HepG2 (cell line): Measurements from ENCODE around the gene CABP4. TPM values are rescaled to one million over a fixed set of nuclear protein-coding genes. Genes with fewer than 3 reads are reported as not detected.
A peak's percentile ranks its signal among the peaks of the same experiment; 100 is the strongest.

ENCODE experiments used
- ATF7 ChIP-seq, 2 experiments: fragments of 450-650 bp in 1 of 2; sonication (generic) in 1 of 2; formaldehyde crosslinking in 1 of 2; IDR thresholded peaks; 2 replicates each; pipeline versions ENCODE4 v1.4.0 to v1.6.1; 2016 to 2020; ENCODE audit warnings: antibody characterized with exemption in 1 of 2, mild to moderate bottlenecking in 1 of 2, missing genetic modification reagents in 1 of 2
- CAMTA2 ChIP-seq: sonication (generic); formaldehyde crosslinking; IDR thresholded peaks from 2 replicates; pipeline ENCODE4 v1.4.0; 2020; ENCODE audit warnings: mild to moderate bottlenecking, missing genetic modification reagents, borderline replicate concordance
- ESRRA ChIP-seq: sonication (generic); formaldehyde crosslinking; IDR thresholded peaks from 2 replicates; pipeline ENCODE4 v1.5.1; 2020; ENCODE audit warnings: mild to moderate bottlenecking, low read depth, missing genetic modification reagents
- HMGA1 ChIP-seq: sonication (generic); formaldehyde crosslinking; conservative IDR thresholded peaks from 2 replicates; pipeline ENCODE4 v1.4.0; 2020; ENCODE audit warnings: missing genetic modification reagents
- KDM6A ChIP-seq: IDR thresholded peaks from 2 replicates; pipeline ENCODE4 v1.6.1; 2016; ENCODE audit warnings: low read depth
- MIER3 ChIP-seq: IDR thresholded peaks from 2 replicates; pipeline ENCODE4 v1.6.1; 2016; ENCODE audit warnings: missing compliant biosample characterization, borderline replicate concordance
- MTA1 ChIP-seq: sonication (generic); formaldehyde crosslinking; IDR thresholded peaks from 2 replicates; pipeline ENCODE4 v1.4.0; 2020; ENCODE audit warnings: missing genetic modification reagents, mild to moderate bottlenecking, borderline replicate concordance
- NONO ChIP-seq, 2 experiments: fragments of 450-650 bp in 1 of 2; sonication (generic) in 1 of 2; formaldehyde crosslinking in 1 of 2; IDR thresholded peaks in 1 of 2; conservative IDR thresholded peaks in 1 of 2; 2 replicates each; pipeline versions ENCODE4 v1.6.1 to v1.8.0; 2017 to 2022; ENCODE audit warnings: mild to moderate bottlenecking in 1 of 2, missing genetic modification reagents in 1 of 2, moderate library complexity in 1 of 2
- RARG ChIP-seq: sonication (generic); formaldehyde crosslinking; IDR thresholded peaks from 2 replicates; pipeline ENCODE4 v1.4.0; 2020; ENCODE audit warnings: low read depth, mild to moderate bottlenecking, missing genetic modification reagents
- SP140L ChIP-seq: sonication (generic); formaldehyde crosslinking; IDR thresholded peaks from 2 replicates; pipeline ENCODE4 v1.4.0; 2020; ENCODE audit warnings: missing genetic modification reagents, borderline replicate concordance
- TEAD2 ChIP-seq: sonication (generic); formaldehyde crosslinking; IDR thresholded peaks from 2 replicates; pipeline ENCODE4 v1.9.0; 2021; ENCODE audit warnings: missing genetic modification reagents
- ZBED4 ChIP-seq: sonication (generic); formaldehyde crosslinking; IDR thresholded peaks from 2 replicates; pipeline ENCODE4 v1.4.0; 2020; ENCODE audit warnings: missing genetic modification reagents, borderline replicate concordance
- ZNF101 ChIP-seq: sonication (generic); formaldehyde crosslinking; IDR thresholded peaks from 2 replicates; pipeline ENCODE4 v1.4.0; 2020; ENCODE audit warnings: mild to moderate bottlenecking, low read depth, missing genetic modification reagents, borderline replicate concordance
- ZNF280B ChIP-seq: sonication (generic); formaldehyde crosslinking; IDR thresholded peaks from 2 replicates; pipeline ENCODE4 v1.5.0; 2020; ENCODE audit warnings: missing genetic modification reagents, mild to moderate bottlenecking, borderline replicate concordance
- polyA plus RNA-seq, 8 experiments: library from polyadenylated mRNA; depleted of rRNA in 3 of 8; stranded (reverse) in 7 of 8; unstranded in 1 of 8; fragments of >200 nt; fragmentation: Illumina TruSeq in 4 of 8; extraction: Trizol in 4 of 8; gene quantifications; 2 replicates each; pipeline versions ENCODE4 v1.2.1 to v1.2.3, GENCODE V29; 2011 to 2016; ENCODE audit warnings: low read depth in 4 of 8, missing spikeins in 1 of 8, mixed read lengths in 1 of 8; ENCODE audit not compliant: insufficient read depth in 1 of 8
- total RNA-seq, 5 experiments: library from RNA; depleted of rRNA; stranded (reverse); fragments of >200 nt; fragmentation: Illumina TruSeq; extraction: Trizol; gene quantifications; 2 replicates each; pipeline ENCODE4 v1.2.3, GENCODE V29; 2016; ENCODE audit warnings: low read depth in 1 of 5
- TF ChIP-seq, protein P1 (sequence below): IDR thresholded peaks from 2 replicates; pipeline ENCODE4 v1.6.1; 2012; ENCODE audit warnings: low read length, improper control_type of control experiment
- TF ChIP-seq, protein P2 (sequence below): sonication (generic); formaldehyde crosslinking; IDR thresholded peaks from 2 replicates; pipeline ENCODE4 v1.8.1; 2022; ENCODE audit warnings: mild to moderate bottlenecking, missing genetic modification reagents

CABP4 gene
- total and polyA plus RNA-seq, 2 of the 13 experiments (the other 11 are each of a cell fraction or from before 2014, with no cell fraction given) = not detected

DNA sequence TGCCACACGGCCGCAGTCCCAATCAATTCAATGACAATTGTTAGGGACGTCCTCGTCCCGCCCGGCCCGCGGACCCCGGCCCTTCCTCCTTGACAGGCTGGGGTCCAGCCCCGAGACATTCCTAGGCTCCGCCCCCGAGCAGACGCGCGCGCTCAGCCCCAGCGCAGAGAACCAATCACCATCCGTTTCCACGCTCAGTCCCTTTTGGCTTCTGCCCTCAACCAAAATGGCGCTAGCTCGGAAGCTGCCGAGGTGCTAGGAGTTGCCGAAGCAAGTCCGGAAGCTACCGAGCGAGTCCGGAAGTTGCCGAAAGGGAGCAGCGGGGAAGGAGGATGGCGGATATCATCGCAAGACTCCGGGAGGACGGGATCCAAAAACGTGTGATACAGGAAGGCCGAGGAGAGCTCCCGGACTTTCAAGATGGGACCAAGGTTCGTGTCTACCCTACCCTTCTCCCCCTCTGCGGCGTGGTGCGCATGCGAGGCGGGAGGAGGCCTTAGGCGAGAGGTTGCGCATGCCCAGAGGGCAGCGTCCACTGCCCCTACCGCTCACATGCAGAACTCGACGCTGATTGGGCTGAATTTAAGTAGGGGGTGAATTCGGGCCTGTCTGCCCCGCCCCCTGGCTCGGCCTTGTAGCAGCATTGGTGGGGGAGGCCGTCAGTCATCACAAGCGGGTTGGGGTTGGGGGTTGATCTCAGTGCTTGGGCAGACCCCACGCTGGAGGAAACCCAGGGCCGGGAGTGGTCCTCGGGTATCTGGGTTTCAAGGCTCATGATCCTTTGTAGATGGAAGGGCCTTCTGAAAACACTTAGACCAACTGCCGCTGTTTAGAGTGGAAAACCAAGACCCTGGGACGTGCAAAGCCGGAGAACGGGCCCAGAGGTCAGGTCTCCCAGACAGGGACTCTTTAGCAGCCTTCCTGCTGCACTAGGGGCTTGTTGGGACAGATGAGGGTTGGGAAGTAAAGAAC lies 28.0 kb downstream of the CABP4 start, which contains the start of gene AIP (continued):
- TF ChIP-seq ATF7 (IDR thresholded peaks at IDR 0.05) = no peak
- peak; percentile 82; the same call in 1 of the 2 replicates for TF ChIP-seq ATF7 (CRISPR knock-in tag; IDR thresholded peaks at IDR 0.05)
- TF ChIP-seq, protein P1, sequence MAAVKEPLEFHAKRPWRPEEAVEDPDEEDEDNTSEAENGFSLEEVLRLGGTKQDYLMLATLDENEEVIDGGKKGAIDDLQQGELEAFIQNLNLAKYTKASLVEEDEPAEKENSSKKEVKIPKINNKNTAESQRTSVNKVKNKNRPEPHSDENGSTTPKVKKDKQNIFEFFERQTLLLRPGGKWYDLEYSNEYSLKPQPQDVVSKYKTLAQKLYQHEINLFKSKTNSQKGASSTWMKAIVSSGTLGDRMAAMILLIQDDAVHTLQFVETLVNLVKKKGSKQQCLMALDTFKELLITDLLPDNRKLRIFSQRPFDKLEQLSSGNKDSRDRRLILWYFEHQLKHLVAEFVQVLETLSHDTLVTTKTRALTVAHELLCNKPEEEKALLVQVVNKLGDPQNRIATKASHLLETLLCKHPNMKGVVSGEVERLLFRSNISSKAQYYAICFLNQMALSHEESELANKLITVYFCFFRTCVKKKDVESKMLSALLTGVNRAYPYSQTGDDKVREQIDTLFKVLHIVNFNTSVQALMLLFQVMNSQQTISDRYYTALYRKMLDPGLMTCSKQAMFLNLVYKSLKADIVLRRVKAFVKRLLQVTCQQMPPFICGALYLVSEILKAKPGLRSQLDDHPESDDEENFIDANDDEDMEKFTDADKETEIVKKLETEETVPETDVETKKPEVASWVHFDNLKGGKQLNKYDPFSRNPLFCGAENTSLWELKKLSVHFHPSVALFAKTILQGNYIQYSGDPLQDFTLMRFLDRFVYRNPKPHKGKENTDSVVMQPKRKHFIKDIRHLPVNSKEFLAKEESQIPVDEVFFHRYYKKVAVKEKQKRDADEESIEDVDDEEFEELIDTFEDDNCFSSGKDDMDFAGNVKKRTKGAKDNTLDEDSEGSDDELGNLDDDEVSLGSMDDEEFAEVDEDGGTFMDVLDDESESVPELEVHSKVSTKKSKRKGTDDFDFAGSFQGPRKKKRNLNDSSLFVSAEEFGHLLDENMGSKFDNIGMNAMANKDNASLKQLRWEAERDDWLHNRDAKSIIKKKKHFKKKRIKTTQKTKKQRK = no peak
- 0 out of 2 replicates have a peak, but pooled peaks have one; percentile 79 for TF ChIP-seq MTA1 (CRISPR knock-in tag)
- peak; percentile 96 for TF ChIP-seq ZNF280B (CRISPR knock-in tag)
- peak; percentile 78 for TF ChIP-seq ESRRA
- TF ChIP-seq ZNF101 (CRISPR knock-in tag) = peak; percentile 97
- no peak for TF ChIP-seq SP140L
- peak; percentile 75; the same call in 1 of the 2 replicates for TF ChIP-seq CAMTA2 (CRISPR knock-in tag)
- TF ChIP-seq, protein P2, sequence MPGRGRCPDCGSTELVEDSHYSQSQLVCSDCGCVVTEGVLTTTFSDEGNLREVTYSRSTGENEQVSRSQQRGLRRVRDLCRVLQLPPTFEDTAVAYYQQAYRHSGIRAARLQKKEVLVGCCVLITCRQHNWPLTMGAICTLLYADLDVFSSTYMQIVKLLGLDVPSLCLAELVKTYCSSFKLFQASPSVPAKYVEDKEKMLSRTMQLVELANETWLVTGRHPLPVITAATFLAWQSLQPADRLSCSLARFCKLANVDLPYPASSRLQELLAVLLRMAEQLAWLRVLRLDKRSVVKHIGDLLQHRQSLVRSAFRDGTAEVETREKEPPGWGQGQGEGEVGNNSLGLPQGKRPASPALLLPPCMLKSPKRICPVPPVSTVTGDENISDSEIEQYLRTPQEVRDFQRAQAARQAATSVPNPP (CRISPR knock-in tag) = peak; percentile 97
- TF ChIP-seq RARG (CRISPR knock-in tag) = no peak
- no peak for TF ChIP-seq HMGA1 (CRISPR knock-in tag)
- no peak for TF ChIP-seq KDM6A (CRISPR knock-in tag)
- no peak; the same call in none of the 2 replicates for TF ChIP-seq MIER3 (CRISPR knock-in tag)
- TF ChIP-seq TEAD2 = peak; percentile 90; the same call in 1 of the 2 replicates
- TF ChIP-seq ZBED4 (CRISPR knock-in tag) = peak; percentile 74; the same call in 1 of the 2 replicates
- TF ChIP-seq NONO (IDR thresholded peaks at IDR 0.05) = no peak
- TF ChIP-seq NONO (CRISPR knock-in tag; conservative IDR thresholded peaks at IDR 0.05) = peak; percentile 83
